ENCODE measurements around the gene CTDNEP1. TPM values are rescaled to one million over a fixed set of nuclear protein-coding genes. Genes with fewer than 3 reads are reported as not detected.

CTDNEP1 gene
- polyA plus RNA-seq, 2 of the 4 experiments (the other 2 are of a cell fraction), result 145 to 161 TPM

DNA sequence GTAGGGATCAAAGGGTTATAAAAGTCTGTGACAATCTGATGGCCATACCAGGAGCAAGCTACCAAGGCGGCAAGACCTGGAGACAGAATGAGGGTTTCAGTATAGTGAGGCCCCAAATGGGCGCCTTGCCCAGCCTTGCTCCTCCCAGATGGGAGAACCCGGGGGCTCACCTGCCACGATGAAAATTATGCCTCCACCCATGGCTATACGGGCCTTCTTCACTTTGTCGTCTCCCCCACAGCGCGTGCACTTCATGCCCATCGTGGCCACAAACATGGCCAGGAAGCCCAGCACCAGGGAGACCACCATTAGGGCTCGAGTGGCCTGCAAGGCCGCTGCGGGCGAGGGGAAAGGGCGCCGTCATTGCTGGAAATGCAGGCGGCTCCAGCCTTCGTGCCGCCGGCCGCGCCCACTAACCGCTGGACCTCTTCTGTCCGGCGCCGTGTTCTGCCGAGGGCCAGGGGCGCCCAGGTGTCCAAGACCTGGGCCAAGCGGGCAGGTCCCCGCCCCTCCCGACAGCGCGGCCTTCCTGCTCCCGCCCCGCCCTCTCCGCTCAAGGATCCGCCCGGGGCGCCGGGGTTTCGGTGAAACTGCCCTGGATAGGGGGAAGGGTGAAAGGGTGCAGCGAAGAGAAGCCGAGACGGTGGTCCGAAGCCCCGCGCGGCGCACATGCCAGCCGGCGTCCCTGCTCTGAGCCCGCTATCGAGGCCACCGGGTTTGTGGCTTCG lies 9.3 kb upstream of the CTDNEP1 start:
- TF ChIP-seq, protein P1, sequence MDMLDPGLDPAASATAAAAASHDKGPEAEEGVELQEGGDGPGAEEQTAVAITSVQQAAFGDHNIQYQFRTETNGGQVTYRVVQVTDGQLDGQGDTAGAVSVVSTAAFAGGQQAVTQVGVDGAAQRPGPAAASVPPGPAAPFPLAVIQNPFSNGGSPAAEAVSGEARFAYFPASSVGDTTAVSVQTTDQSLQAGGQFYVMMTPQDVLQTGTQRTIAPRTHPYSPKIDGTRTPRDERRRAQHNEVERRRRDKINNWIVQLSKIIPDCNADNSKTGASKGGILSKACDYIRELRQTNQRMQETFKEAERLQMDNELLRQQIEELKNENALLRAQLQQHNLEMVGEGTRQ (IDR thresholded peaks at IDR 0.05), result no peak
- TF ChIP-seq CHD2 (IDR thresholded peaks at IDR 0.05; ENCODE audit: low read length, partially characterized antibody), result no peak
- no peak for TF ChIP-seq POLR2A (IDR thresholded peaks at IDR 0.05; ENCODE audit: low read length)
- ChIA-PET CTCF (interaction anchor here (1.0 to 2.2 kb wide), 3 partner anchors 18 to 36 kb away, joined by 4 to 12 read pairs (median 4); partner anchors contain the start of gene SLC2A4), POLR2A (no interaction called here)
- H3K4me2 ChIP-seq, result no peak overlapping the region
- no peak overlapping the region; a peak in 1 of 6 replicates for H3K27ac ChIP-seq
- H3K4me3 ChIP-seq, result no peak overlapping the region
- ATAC-seq, result 0 out of 6 replicates have a peak, but pooled peaks of 1 of the 2 experiments have one; percentile 2
- no peak for DNase-seq (ENCODE audit: low read depth in 1 of 2, low spot score in 1 of 2)
- 95% methylated on average over 54 of the region's 54 CpGs for WGBS (ENCODE audit: missing lambda C conversion rate)
- FAIRE-seq, result no peak
- H3K4me1 ChIP-seq, result peaks cover 50% of the 10 kb centered on the region
- H3K9me3 ChIP-seq, result no peaks in the 10 kb centered on the region

DNA sequence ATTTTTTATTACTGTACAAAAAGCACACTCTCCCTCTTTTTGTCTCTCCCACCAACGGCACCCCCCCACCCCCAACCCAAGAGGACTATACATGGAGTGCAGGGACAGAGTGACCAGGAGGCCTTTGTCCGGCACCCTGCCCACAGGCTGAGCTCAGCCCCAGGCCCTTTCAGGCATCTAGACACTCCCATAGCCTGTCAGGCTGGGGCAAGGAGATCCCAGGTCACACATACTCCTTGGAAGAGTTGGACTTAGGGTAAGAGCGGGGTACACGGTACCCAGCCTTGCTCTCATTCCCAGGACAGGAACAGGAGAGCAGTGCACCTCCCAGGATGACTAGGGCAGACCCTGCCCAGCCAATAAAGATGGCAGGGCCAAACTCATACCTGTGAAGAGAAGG lies 8.6 kb upstream of the CTDNEP1 start:
- no peak overlapping the region for H3K4me2 ChIP-seq

DNA sequence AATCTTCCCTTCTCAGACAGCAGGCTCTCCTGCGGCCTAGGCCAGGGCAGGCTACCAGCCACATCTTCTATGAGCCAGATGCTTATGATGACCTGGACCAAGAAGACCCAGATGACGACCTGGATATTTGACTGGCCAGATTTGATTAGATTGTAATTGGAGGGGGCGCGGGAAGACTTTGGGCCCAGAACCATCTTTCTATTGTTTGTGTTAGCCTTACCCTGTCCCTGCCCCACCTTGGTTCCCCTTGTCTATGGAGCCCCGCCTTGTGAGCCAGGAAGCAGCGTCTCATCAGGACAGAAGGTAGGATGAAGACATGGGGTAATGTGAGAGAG lies 8.0 kb upstream of the CTDNEP1 start:
- ATAC-seq, result no peak
- peak overlapping the region; percentile 69; a peak in 5 of 6 replicates for H3K27ac ChIP-seq
- no peak for TF ChIP-seq JUN (IDR thresholded peaks at IDR 0.05)
- TF ChIP-seq, protein P2, sequence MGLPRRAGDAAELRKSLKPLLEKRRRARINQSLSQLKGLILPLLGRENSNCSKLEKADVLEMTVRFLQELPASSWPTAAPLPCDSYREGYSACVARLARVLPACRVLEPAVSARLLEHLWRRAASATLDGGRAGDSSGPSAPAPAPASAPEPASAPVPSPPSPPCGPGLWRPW (IDR thresholded peaks at IDR 0.05), result no peak
- no peak for TF ChIP-seq ESRRA (IDR thresholded peaks at IDR 0.05; ENCODE audit: borderline replicate concordance, low read length)
- TF ChIP-seq, protein P3, sequence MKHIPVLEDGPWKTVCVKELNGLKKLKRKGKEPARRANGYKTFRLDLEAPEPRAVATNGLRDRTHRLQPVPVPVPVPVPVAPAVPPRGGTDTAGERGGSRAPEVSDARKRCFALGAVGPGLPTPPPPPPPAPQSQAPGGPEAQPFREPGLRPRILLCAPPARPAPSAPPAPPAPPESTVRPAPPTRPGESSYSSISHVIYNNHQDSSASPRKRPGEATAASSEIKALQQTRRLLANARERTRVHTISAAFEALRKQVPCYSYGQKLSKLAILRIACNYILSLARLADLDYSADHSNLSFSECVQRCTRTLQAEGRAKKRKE (CRISPR knock-in tag; IDR thresholded peaks at IDR 0.05; ENCODE audit: low read depth), result no peak
- no peak for TF ChIP-seq CBX8 (IDR thresholded peaks at IDR 0.05)
- no peak for TF ChIP-seq KDM5A (IDR thresholded peaks at IDR 0.05)
- TF ChIP-seq, protein P4, sequence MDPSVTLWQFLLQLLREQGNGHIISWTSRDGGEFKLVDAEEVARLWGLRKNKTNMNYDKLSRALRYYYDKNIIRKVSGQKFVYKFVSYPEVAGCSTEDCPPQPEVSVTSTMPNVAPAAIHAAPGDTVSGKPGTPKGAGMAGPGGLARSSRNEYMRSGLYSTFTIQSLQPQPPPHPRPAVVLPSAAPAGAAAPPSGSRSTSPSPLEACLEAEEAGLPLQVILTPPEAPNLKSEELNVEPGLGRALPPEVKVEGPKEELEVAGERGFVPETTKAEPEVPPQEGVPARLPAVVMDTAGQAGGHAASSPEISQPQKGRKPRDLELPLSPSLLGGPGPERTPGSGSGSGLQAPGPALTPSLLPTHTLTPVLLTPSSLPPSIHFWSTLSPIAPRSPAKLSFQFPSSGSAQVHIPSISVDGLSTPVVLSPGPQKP (IDR thresholded peaks at IDR 0.05; ENCODE audit: low read depth, low read length), result no peak
- TF ChIP-seq, protein P5, sequence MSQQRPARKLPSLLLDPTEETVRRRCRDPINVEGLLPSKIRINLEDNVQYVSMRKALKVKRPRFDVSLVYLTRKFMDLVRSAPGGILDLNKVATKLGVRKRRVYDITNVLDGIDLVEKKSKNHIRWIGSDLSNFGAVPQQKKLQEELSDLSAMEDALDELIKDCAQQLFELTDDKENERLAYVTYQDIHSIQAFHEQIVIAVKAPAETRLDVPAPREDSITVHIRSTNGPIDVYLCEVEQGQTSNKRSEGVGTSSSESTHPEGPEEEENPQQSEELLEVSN (IDR thresholded peaks at IDR 0.05; ENCODE audit: borderline replicate concordance, low read depth), result no peak
- no peak for TF ChIP-seq MAZ (IDR thresholded peaks at IDR 0.05; ENCODE audit: borderline replicate concordance, low read depth, low read length)
- no peak for TF ChIP-seq FOXS1 (CRISPR knock-in tag; IDR thresholded peaks at IDR 0.05)
- TF ChIP-seq, protein P6, sequence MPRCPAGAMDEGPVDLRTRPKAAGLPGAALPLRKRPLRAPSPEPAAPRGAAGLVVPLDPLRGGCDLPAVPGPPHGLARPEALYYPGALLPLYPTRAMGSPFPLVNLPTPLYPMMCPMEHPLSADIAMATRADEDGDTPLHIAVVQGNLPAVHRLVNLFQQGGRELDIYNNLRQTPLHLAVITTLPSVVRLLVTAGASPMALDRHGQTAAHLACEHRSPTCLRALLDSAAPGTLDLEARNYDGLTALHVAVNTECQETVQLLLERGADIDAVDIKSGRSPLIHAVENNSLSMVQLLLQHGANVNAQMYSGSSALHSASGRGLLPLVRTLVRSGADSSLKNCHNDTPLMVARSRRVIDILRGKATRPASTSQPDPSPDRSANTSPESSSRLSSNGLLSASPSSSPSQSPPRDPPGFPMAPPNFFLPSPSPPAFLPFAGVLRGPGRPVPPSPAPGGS (IDR thresholded peaks at IDR 0.05), result no peak
- TF ChIP-seq, protein P7, sequence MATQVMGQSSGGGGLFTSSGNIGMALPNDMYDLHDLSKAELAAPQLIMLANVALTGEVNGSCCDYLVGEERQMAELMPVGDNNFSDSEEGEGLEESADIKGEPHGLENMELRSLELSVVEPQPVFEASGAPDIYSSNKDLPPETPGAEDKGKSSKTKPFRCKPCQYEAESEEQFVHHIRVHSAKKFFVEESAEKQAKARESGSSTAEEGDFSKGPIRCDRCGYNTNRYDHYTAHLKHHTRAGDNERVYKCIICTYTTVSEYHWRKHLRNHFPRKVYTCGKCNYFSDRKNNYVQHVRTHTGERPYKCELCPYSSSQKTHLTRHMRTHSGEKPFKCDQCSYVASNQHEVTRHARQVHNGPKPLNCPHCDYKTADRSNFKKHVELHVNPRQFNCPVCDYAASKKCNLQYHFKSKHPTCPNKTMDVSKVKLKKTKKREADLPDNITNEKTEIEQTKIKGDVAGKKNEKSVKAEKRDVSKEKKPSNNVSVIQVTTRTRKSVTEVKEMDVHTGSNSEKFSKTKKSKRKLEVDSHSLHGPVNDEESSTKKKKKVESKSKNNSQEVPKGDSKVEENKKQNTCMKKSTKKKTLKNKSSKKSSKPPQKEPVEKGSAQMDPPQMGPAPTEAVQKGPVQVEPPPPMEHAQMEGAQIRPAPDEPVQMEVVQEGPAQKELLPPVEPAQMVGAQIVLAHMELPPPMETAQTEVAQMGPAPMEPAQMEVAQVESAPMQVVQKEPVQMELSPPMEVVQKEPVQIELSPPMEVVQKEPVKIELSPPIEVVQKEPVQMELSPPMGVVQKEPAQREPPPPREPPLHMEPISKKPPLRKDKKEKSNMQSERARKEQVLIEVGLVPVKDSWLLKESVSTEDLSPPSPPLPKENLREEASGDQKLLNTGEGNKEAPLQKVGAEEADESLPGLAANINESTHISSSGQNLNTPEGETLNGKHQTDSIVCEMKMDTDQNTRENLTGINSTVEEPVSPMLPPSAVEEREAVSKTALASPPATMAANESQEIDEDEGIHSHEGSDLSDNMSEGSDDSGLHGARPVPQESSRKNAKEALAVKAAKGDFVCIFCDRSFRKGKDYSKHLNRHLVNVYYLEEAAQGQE (IDR thresholded peaks at IDR 0.05), result no peak

More for the DNA sequence above, 8.6 kb upstream of the CTDNEP1 start:
- CTCF ChIA-PET, result interaction anchor here (0.6 to 2.2 kb wide), 6 partner anchors 16 to 624 kb away, joined by 3 to 12 read pairs (median 4); partner anchors contain the start of gene SLC2A4
- Histone ChIP-seq H3K9me3 (no peaks in the 10 kb centered on the region), H3K4me1 (peaks cover 44% of the 10 kb centered on the region), H3K27ac (peak overlapping the region; percentile 8 to 69; a peak in 2 of 6 replicates), H3K4me3 (no peak overlapping the region)
- 90% methylated on average over 4 of the region's 4 CpGs for WGBS (ENCODE audit: missing lambda C conversion rate)
- POLR2A ChIA-PET, result interaction anchor here (0.8 kb wide), 1 partner anchor 21 kb away, joined by 3 read pairs; the partner anchor contains the start of gene SLC2A4
- peak; percentile 2 to 9; a peak in 3 of 6 replicates for ATAC-seq
- FAIRE-seq, result no peak
- TF ChIP-seq ZFP36 (IDR thresholded peaks at IDR 0.05; ENCODE audit: borderline replicate concordance, partially characterized antibody) (no peak), RARB (CRISPR knock-in tag; IDR thresholded peaks at IDR 0.05) (no peak), HOXB5 (CRISPR knock-in tag; IDR thresholded peaks at IDR 0.05) (no peak), BHLHE40 (IDR thresholded peaks at IDR 0.05; ENCODE audit: low read depth, low read length) (no peak), RAD21 (conservative IDR thresholded peaks at IDR 0.05 in 1 of 2, IDR thresholded peaks at IDR 0.05 in 1 of 2) (no peak), ZNF302 (CRISPR knock-in tag; IDR thresholded peaks at IDR 0.05) (no peak), TFCP2L1 (CRISPR knock-in tag; IDR thresholded peaks at IDR 0.05) (no peak), ZC3H11A (IDR thresholded peaks at IDR 0.05) (no peak), RFX5 (IDR thresholded peaks at IDR 0.05) (no peak), EP300 (IDR thresholded peaks at IDR 0.05) (no peak), CHD4 (IDR thresholded peaks at IDR 0.05; ENCODE audit: borderline replicate concordance) (no peak)
- TF ChIP-seq, protein P8, sequence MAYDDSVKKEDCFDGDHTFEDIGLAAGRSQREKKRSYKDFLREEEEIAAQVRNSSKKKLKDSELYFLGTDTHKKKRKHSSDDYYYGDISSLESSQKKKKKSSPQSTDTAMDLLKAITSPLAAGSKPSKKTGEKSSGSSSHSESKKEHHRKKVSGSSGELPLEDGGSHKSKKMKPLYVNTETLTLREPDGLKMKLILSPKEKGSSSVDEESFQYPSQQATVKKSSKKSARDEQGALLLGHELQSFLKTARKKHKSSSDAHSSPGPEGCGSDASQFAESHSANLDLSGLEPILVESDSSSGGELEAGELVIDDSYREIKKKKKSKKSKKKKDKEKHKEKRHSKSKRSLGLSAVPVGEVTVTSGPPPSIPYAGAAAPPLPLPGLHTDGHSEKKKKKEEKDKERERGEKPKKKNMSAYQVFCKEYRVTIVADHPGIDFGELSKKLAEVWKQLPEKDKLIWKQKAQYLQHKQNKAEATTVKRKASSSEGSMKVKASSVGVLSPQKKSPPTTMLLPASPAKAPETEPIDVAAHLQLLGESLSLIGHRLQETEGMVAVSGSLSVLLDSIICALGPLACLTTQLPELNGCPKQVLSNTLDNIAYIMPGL (CRISPR knock-in tag; IDR thresholded peaks at IDR 0.05; ENCODE audit: borderline replicate concordance), result no peak
- DNase-seq (ENCODE audit: low read depth in 1 of 2, low spot score in 1 of 2), result no peak

More for the DNA sequence above, 8.0 kb upstream of the CTDNEP1 start:
- peaks cover 38% of the 10 kb centered on the region for H3K4me1 ChIP-seq
- no peak for DNase-seq (ENCODE audit: low read depth in 1 of 2, low spot score in 1 of 2)
- peak overlapping the region; percentile 69 for H3K4me2 ChIP-seq
- no peaks in the 10 kb centered on the region for H3K9me3 ChIP-seq
- CTCF ChIA-PET, result interaction anchor here (0.6 to 2.2 kb wide), 8 partner anchors 16 to 624 kb away, joined by 3 to 12 read pairs (median 4); partner anchors contain the start of gene SLC2A4
- FAIRE-seq, result no peak
- no peak overlapping the region for H3K4me3 ChIP-seq
- 94% methylated on average over 6 of the region's 6 CpGs for WGBS (ENCODE audit: missing lambda C conversion rate)
- POLR2A ChIA-PET, result interaction anchor here (0.8 kb wide), 1 partner anchor 22 kb away, joined by 3 read pairs; the partner anchor contains the start of gene SLC2A4
